NCI-H524 treated with DMSO at 0.1 percent for 48 hours (cell line): ENCODE data around the gene AGMO.
"Not testable (repeated sequence)": the region's sequence is repeated elsewhere in the genome, so short reads cannot be mapped to it uniquely, and the experiment has no call there.

Source experiments
- DNase-seq: peaks from one replicate; lab custom pipeline; 2025; lab: John Stamatoyannopoulos, UW

Gene AGMO

GRCh38 chr7:15559416-15559928, 2.3 kb downstream of the AGMO start:
- no peak for DNase-seq

DNA sequence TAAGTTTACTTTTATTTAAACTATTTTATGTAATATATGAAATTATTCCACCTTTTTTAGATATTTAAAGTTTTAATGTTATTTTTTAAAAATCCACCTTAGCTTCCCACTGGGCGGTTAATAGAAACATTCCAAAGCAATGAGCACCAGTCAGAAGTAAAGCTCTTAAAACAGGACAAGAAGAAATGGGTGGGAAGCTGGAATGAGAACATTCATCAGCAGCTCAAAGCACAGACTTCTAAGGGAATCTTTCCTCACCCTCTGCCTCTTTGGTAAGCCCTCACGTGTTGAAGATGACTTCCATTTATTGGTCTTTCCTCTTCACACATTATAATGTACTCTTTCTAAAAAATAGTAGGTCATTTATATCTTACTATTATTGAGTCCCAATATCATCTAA, 3.1 kb downstream of the AGMO start:
- DNase-seq = no peak

- no peak for DNase-seq
Measured at GRCh38 chr7:15557686-15558085, 4.1 kb downstream of the AGMO start.

- peak; percentile 3 for DNase-seq
Measured at GRCh38 chr7:15557186-15557585, 4.6 kb downstream of the AGMO start.

DNA sequence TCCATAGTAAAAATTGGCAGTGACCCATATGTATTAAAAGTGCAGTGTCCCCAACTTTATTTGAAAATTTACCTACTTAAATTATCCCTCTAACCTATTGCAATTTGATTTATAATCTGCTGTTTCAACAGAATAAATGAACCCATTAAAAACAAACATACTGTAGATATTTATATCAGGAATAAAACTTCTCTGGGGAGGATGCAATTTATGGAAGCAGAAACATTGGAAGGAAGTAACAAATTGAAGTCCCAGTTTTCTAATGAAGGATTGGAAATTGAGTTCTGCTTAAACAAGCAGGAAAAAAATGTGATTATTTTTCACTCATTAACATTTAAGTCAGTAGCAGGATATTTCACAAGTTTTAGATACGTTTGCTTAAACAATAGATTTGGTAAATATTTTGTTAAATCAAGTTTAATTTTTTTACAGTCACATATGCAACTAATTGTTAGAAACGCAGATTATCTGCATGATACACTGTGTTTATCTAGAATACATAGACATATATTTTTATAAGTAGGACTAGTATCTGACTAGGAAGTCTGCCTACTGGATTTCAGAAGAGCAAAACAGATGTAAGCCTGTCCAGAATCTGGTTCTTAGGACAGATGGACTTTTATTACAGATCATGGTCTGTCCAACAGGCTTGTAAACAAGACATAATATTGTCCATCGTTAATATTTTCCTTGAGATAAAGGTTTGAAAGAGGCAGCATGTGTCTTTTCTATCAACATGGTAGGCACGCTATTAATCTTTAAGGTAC, 5.3 kb downstream of the AGMO start:
- no peak for DNase-seq

GRCh38 chr7:15555381-15555859, 6.4 kb downstream of the AGMO start:
- DNase-seq = no peak

DNA sequence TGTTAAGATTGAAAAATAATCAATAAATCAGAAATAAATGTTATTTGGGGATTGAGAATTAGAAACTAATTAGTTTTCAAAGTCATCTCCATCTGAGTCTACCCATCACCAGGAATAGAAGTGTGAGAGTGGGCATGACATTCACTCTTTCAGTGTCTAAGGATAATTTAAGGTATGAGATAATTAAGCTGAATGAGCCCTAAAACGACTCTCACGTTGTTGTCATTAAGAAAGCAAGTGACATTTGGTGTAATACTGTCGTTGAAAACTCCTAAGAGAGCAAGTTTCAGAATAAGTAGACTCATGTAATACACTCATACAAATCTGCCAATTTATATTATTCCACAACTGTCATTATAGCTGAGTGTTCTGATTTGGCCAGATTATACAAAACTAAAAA, 7.1 kb downstream of the AGMO start:
- DNase-seq = no peak

DNA sequence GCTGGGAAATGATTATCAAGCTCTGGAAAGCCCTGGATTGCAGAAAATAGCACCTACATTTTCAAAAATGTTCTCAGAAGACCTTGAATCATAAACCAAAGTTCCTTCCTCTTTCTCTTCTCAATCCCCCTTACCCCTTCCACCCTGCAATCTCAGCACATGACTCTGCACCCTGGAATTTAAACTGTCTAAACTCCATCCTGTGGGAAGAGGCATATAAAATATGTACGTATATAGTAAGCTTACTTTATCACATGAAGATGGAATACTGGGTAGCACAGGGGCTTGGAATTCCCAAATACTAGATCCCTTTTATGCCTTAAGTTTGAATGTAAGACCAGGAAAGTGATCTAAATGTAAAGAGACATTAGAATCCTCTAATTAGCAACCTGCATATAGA, 7.7 kb downstream of the AGMO start:
- DNase-seq = no peak

DNA sequence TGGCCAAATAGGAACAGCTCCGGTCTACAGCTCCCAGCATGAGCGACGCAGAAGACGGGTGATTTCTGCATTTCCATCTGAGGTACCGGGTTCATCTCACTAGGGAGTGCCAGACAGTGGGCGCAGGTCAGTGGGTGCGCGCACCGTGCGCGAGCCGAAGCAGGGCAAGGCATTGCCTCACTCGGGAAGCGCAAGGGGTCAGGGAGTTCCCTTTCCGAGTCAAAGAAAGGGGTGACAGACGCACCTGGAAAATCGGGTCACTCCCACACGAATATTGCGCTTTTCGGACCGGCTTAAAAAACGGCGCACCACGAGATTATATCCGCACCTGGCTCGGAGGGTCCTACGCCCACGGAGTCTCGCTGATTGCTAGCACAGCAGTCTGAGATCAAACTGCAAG, 14.5 kb downstream of the AGMO start:
- not testable (repeated sequence) for DNase-seq

GRCh38 chr7:15546272-15546792, 15.5 kb downstream of the AGMO start:
- no peak for DNase-seq

- DNase-seq = no peak
Measured at GRCh38 chr7:15544050-15544449, 17.8 kb downstream of the AGMO start.

DNA sequence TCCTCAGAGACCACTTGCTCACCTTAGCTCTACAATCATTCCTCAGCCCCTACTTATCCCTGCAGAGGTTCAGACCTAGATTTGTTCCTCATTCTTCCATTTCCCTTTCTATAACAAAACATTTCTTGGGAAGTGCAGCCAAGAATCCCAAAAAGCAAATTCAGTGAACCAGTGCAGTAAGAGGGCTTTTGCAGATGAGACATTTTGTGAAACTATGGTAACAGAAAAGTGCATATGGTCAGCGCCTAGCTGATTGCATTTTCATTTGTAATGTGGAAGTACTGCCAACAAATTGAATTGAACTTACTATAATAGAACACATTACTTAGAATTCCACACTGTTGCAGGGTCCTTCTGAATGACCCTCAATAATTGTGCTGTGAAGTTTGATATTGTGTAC, 18.6 kb downstream of the AGMO start:
- DNase-seq = no peak

DNA sequence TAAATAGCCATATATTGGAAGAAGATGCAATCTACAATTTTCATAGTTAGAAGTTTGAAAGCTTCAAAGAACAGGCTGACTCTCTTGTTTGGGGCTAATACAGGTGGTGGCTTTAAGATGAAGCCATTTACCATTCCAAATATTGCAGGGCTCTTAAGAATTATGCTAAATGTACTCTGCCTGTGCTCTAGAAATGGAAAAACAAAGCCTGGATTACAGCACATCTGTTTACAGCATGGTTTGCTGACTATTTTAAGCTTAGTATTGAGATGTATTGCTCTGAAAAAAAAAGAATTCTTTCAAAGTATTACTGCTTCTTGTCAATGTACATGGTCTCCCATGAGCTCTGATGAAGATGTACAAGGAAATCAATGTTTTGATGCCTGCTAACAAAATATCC, 34.2 kb downstream of the AGMO start:
- no peak for DNase-seq

DNA sequence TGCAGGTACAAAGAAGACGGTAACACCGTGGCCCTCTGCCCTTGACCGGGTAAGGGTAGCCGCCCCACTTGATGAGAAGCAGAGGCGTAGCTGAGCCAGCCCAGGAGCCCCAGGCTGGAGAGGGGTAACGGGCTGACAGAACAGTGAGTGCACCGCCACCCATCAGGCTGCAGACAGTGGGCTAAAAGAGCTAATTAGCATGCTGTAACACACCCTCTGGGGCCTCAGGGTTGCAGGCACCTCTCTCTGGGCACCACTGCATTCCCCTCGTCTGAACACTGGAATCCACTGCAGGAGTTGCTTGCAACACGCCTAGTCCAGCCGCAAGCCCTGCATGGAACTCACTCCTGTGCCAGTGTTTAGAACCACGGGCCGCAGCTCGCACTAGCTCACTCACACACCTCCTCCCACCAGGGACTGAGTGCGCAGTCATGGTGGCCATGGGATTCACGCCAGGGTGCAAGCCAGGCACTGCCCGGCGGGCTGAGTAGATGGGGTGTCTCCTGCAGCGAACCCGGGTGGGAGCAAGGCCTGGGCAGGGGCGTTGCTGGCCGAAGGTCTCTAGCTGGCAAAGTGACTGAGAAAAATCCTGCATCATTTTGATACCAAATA, 36.1 kb downstream of the AGMO start:
- DNase-seq = no peak

DNA sequence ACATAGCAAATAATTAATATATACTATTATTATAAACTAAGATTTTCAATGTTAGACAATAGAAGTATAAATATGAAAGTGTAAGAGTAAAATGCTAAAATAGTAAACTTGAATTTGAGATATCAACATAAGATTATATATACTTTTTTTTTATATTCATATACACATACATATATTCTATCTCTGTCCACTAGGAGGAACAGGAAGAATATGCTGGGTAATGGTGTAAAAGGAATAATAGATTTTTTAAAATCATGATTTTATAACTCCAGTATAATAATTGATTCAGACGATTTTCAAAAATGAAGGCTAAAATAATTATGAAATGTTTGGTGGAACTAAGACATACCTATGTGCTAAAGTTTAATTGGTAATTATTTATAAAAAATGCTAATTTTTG, 37.7 kb downstream of the AGMO start:
- no peak for DNase-seq

- not testable (repeated sequence) for DNase-seq
Measured at GRCh38 chr7:15517865-15518264, 44.0 kb downstream of the AGMO start.

DNA sequence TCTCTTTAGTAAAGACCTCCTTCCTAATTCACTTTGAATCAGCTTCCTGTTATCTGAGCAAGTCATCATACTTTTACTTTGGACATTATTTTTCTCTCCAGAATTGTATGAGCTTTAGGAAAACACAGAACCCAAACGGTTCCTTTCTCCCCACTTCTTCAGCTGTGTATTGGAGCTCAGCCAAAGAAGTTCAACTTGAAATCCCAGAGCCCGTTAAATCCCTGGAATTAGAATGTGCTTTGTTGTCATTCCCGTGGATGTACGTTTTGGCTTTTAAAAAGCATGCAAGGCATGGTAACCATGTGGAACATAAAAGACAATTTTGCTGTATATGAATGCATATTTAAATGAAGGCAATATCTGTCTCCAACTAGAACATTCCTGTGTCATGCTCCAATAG, 46.6 kb downstream of the AGMO start:
- no peak for DNase-seq

DNA sequence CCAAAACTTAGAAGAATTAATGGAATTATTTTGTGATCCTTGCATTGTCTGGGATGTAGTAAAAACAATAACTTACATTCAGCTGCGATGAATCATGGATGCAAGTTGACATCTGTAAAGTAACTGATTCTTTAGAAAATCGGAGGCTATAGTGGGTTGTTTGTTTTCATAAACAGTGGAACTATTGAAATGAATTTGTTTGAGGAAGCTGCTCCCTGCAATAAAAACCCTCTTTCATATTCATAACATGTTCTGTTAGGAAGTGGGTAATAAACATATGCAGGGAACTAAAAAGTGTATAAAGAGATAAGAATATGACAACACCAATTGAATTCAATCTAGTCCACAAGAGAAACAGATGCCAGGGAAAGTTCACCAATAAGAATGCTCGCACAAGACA, 53.6 kb downstream of the AGMO start:
- no peak for DNase-seq

- no peak for DNase-seq
Measured at GRCh38 chr7:15507708-15508107, 54.1 kb downstream of the AGMO start.

GRCh38 chr7:15507171-15507570, 54.6 kb downstream of the AGMO start:
- no peak for DNase-seq

- no peak for DNase-seq
Measured at GRCh38 chr7:15505761-15506160, 56.1 kb downstream of the AGMO start.

DNA sequence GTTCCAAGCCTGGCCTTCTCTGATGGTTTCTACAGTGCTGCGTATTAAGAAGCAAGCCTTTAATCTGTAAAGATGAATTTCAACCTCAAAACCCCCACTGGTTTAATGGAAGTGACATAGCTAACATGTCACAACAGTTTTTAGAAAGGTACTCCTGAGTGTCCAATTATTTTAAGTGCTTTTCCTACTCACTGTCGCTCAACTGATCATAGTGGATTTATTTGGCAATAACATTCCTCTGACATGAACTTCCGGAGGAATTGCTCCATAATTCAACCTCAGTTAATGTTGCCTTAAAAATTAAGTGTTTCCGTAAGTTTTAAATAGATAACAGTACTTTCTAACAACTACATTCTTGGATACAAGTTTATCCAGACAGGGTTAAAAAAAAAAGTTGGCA, 57.5 kb downstream of the AGMO start:
- no peak for DNase-seq

- no peak for DNase-seq
Measured at GRCh38 chr7:15503603-15504290, 58.1 kb downstream of the AGMO start.
